GM19395 (cell line): ENCODE results near the gene DHRS2.

Experiments used
- ATAC-seq: cut with Tn5 transposase; IDR thresholded peaks from one replicate; pipeline ENCODE4 v1.9.1; 2021; ENCODE audit warnings: mild to moderate bottlenecking, moderate library complexity; ENCODE audit not compliant: unreplicated experiment

Gene DHRS2

DNA sequence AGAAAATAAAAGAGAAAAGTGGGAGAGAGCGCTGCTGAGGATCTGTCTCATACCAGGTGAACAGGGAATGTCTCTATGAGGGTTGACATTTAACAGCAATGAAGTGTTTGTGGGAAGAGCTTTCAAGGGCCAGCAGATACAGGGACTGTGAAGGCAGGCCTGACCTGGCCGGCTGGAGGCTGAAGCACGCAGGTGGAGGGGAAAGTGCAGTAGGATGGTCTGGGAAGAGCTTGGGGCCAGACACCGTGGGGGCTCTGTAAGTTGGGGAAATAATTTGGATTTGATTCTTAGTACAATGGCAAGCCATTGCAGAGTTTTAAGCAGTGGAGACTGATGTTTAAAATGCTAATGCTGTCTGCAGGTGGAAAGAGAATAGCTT lies 23.8 kb upstream of the DHRS2 start:
- no peak for ATAC-seq

DNA sequence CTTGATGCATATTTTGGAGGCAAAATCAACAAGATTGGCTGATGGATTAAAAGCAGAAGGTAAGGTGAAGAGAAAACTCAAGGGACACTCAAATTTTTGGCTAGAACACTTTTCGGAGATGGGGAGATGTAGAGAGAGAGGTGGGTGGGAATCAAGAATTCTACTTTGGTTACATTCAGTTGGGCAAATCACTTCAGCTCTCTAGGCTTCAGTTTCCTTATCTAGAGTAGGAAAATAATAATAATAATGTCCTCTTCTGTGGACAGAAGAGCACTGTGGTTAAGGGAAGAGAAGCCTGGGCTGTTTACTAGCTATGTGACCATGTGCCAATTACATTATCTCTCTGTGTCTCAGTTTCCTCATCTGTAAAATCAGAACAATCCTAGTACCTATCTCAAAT lies 23.4 kb upstream of the DHRS2 start:
- no peak for ATAC-seq

DNA sequence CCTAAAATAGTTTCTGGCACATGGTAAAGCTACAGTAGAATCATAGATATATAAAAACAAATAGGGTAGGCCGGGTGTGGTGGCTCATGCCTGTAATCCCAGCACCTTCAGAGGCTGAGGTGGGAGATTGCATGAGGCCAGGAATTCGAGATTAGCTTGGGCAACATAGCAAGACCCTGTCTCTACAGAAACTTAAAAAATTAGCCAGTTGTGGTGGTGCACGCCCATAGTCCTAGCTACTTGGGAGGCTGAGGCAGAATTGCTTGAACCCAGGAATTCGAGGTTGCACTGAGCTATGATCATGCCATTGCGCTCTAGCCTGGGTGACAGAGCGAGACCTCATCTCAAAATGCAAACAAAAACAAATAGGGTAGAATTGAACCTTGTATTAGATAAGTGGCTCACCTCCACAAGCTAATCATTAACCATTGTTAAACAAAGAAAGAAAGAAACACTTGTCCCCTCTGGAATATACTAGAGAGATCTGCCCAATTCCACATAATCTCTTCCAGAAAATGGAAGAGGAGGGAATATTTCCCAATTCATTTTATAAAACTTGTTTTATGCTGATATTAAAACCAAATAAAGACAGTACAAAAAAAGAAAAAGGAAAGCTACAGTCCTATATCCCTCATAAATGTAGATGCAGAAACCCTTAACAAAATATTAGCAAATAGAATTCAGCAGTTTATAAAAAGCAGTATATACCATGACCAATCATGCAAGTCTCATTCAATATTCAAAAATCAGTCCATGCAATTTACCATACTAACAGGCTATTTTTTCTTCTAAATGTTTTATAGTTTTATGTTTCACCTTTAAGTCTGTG lies 22.7 kb upstream of the DHRS2 start:
- ATAC-seq, result no peak

DNA sequence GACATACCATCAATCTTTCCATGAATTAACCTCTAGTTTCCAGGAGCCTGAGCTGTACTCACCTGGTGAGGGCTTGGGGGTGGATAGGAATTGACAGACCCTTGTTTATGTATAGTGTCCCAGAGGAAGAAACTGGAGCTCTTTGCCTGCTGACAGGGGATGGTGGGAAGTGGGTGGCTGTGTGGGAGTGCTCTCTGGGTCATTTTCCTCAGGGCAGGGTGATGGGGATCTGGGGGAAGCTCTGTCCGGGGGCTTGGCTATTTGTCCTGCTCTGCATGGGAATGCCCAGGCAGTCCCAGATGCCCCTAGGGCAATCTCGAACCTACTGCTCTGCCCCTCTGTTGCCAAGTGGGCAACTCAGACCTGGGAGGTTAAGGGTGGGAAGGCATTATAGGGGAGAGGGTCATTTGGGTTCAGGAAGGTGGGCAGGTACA lies 21.8 kb upstream of the DHRS2 start:
- ATAC-seq, result no peak

DNA sequence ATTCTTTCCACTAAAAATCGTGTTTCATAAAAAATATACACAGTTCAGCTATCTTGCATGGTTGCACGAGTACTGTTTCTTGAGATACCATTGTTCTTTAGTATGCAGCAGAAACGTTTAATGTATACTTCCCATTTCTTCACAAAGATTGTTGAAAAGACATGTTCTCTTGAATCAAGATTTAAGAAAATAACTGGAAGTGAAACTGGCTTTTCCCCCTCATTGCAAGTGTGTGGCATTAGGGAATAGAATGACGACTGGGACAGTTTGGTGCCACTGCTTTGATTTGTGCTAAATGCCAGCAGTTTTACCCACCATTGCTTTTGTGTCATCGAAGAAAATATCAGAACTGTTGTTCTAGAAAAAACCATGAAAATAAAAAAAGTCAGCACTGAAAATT lies 20.3 kb upstream of the DHRS2 start:
- no peak for ATAC-seq

DNA sequence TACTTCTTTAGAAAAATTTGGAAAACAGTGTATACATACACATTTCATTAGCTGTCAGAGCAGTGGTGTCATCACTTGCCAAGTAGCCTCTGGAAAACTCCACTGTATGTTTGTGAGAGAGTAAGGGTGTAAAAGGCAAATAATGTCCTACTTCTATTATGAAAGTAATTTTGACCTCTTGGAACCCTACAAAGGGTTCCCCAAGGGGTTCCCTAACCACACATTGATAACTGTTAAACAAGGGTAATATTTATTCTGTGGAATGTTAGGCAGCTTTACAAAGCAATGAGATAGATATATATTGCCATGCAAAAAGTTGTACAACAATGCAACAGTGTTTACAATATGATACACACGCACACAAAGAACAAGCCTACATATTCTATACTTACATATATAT lies 18.6 kb upstream of the DHRS2 start:
- ATAC-seq, result no peak

DNA sequence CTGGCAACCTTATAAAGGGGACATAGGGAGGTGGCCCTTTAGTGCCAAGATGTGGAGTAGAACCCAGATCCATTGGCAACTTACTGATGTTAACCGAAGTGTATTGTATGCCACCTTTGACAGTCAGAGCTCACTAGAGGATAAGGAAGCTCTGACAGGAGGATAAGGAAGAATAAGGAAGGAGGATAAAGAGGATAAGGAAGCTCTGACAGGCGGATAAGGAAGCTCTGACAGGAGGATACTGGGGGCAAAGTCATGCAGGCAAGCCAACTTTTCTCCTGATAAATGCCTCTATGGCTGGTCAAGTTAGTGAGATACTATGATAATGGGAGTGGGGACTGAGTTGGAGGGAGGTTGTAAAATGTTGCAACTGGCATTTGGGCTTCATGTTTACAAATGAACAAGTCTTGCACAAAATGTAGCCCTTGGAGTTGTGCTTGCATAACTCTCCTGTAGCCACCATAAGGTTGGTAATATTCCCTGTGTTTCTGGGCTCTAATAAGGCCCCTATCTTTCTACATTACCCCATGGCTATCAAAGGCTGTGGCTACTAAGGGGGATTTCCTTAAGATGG lies 17.7 kb upstream of the DHRS2 start:
- ATAC-seq, result no peak

DNA sequence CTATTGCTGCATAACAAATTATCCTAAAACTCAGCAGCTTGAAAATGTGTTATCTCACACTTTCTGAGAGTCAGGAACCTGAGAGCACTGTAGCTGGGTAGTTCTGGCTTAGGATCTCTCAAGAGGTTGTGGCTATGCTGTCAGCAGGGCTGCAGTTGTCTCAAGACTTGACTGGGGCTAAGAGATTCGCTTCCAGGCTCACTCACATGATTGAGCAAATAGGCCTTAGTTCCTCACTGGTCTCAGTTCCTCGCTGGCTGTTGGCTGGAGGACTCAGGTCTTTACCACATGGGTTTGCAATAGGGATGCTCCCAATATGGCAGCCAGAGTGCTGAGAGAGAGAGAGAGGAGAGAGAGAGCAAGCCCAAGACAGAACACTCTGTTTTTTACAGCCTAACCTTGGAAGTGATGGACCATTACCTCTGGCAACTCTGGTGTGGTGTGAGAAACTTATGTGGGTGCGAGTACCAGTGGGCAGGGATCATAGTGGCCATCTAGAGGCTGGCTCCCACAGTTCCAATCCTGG lies 15.9 kb upstream of the DHRS2 start:
- no peak for ATAC-seq

DNA sequence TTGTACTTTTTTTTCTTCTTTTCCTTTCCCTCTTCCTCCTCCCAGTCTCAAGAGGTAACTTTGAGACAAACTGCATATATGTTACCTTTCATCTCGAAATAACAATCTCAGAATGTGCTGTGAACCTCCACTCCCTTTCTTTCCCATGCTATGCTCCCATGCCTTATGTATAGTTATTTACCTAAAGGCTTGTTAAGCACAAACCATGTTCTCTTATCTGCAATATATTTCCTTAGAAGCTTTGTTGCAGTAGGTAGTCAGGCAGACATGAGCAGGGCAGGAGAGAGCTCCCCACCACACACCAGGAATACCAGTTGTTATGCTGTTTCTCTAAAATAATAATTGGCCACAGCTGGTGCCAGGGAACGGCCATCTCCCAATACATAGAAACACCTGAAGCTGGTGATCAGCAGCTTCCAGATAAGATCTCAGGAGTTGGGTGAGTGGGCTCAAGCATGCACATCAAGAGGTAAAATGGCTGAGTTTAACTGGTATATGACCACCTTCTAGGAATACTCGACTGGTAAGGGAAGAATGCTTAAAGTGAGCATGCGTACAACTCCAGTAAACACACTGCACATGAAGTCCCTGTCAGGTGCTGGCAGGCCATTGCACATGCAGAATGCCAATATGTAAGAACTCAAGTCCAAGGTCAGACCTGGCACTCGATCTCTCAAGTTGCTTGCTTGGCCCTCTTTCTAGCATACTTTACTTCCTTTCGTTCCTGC lies 14.8 kb upstream of the DHRS2 start:
- ATAC-seq, result no peak

DNA sequence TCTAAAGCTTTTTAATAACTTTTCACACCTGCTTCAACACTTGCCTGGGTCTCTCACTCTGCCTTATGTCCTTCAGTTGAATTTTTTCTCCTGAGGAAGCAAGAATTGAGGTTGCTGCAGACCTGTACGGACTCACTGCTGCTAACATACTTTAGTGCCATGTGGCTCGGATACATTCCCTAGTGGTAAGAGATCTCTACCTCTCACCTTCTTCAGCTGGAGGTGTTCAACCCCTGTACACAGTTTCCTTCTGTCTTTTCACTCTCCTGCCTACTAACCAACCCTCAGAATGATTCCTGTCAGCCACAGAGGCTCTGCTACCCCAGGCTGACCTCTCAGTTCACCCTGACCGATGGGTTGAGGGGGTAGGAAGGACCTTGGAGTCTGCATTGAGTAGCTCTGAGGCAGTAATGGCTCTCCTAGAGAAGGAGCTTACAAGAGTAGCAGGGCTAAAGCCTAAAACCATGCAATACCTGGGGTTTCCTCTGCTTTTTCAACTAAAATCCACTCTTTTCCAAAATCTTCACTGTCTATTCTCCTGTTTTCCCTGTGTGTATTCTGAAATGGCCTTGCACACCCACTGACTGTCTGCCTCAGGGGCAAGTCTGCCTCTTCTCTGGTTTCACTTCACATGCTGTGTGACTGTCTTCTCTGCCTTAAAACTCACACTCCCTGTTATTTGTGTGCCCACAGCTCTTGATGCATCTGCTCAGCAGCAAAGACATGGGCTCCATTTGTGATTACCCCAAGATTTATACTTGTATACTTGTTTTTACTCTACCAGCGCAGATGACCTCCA lies 14.0 kb upstream of the DHRS2 start:
- ATAC-seq, result no peak

DNA sequence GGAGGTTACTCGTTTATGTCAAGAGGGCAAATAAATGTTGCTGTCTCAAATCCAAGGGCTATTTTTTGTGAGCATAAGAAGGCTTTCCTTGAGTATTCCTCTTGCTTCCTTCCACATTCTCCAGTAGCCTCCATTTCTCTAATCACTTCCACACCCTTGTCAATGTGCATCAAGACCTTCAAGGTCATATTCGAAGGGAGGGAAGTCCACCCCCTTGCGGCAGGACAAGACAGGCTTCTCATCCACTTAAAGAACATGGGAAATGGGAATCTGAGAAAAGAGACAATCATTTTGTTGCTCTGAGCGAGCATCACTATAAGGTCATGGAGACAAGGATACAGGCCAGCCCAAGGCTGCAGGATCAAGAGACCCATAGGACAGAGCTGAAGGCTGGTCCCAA lies 13.2 kb upstream of the DHRS2 start:
- no peak for ATAC-seq

DNA sequence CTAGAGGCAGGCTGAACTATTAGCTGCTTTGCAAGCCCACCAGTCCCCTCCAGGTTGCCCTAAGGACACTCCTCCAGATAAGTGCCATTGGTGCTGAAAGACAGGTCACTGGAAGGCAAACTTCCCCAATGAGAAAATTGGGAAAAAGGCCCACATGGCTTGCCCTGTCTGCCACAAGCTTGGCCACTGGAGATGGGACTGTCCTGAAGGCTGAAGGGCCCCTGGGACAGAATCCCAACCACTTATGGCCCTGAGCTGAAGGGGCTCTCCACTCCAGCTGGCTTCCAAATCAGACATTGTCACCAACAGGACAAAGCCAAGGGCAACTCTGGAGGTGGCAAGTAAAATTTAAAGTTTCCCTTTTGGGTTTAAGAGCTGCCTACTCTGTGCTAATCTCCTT lies 12.2 kb upstream of the DHRS2 start:
- ATAC-seq, result no peak

DNA sequence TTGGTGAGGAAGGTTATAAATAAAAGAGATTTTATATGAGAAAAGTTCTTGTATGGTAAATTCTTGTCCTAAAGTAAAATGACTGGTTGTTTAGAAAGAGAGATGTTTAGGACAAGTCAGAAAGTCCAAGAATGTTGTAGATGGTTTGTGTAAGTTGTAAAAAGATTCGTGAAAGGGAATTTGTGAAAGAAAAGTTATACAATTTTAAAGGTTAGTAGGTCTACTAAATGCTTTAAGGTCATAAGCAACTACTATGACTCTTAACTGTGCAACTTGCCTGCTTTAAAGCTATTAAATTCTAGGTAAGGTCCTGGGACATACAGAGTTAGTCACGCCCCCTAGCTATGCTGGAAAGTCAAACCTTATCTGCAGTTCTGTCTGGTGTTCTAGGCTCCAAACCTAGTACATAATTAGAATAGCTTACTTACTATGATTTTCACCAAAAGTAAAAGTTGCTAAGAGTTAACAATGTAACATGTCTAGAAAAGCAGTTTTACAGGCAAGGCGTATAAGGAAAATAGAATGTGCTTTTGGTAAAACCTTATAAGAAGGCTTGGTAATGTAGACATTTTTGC lies 11.2 kb upstream of the DHRS2 start:
- no peak for ATAC-seq

DNA sequence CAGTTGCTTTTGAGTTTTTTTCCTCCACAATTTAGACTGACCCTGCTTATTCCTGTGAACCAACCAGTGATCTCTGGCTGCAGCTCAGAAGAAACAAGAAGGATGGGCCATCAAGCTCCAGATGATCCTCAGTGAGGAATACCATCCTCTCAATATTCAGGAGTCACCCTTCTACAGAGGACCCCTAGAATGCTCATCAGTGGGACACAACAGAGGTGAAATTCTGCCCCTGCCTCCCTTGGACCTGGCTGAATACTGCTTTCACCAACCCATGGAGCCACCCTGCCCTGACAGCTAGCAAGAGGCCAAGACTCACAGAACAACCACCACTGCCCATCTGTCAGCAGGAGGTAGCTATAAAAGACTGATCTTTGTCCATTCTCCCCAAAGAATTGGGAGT lies 9.2 kb upstream of the DHRS2 start:
- no peak for ATAC-seq

DNA sequence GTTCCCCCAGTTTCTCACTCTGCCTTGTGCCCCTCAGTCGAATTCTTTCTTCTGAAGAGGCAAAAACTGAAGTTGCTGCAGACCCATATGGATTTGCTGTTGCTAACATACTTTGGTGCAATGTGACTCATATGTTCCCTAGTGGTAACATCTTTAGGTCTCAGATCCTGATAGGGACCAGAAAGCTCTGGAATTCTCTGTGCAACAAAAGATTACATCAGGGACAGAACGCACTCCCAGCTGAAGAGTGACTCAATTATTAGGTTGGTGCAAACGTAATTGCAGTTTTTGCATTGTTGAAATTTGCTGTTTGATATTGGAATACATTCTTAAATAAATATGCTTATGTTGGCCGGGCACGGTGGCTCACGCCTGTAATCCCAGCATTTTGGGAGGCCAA lies 8.2 kb upstream of the DHRS2 start:
- ATAC-seq, result no peak

DNA sequence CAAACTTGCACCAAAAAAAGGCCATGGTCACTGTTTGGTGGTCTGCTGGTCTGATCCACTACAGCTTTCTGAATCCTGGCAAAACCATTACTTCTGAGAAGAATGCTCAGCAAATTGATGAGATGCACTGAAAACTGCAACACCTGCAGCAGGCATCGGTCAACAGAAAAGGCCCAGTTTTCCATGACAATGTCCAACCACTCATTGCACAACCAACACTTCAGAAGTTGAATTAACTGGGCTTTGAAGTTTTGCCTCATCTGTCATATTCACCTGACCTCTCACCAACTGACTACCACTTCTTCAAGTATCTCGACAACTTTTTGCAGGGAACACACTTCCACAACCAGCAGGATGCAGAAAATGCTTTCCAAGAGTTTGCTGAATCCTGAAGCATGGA lies 7.0 kb upstream of the DHRS2 start:
- no peak for ATAC-seq

DNA sequence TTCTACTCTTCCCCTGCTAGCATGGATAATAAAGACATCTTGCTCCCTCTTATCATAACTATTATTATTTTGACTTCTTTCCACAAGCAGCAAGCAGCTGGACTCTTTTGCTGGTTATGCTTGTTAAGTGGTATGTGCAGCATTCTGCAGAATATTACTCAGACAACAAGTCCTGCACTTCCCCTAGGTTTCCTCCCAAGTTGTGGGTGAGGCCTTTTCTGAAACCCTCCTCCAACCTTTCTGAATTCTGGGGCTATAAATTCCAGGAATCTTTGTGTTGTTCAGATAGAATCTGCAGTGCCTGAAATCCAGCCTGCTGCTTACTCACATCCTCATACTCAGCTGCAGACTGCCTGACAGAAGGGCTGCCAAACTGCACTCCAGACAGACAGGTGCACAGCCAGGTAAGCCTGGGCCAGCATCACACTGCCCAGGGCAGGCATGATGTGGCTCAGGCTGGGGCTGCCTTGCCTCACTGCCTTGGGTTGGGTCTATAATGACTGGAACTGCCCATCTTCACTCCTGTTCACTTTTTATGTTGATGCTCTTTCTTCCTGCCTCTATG lies 6.2 kb upstream of the DHRS2 start:
- ATAC-seq, result no peak

DNA sequence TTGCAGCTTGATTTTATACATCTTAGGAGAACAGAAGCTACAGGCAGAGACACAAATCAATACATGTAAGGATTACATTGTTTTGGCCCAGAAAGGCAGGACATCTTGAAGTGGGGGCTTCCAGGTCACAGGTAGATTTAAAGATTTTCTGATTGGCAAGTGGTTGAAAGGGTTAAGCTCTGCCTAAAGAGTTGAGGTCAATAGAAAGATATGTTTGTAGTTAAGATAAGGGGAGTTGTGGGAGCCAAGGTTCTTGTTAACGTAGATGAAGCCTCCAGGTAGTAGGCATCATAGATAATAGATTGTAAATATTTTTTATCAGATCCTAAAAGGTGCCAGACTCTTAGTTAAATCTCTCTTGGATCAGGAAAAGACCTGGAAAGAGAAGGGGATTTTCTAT lies 5.5 kb upstream of the DHRS2 start:
- ATAC-seq, result no peak

DNA sequence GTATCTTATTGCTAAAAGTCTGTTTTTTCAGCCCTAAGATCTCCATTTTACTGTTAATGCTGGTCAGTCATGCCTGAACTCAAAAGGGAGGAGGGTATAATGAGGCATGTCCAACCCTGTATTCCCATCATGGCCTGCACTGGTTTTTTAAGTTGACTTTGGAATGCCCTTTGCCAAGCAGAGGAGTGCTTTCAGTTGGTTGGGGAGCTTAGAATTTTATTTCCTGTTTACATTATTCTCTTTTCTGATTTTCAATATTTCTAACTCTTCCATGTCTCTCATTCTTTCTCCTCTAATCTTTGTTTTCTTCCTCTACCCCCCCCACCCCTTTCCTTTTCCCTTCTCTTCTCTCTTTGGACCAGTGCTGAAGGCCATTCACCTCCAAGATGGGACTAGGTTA lies 4.9 kb upstream of the DHRS2 start:
- ATAC-seq, result no peak

DNA sequence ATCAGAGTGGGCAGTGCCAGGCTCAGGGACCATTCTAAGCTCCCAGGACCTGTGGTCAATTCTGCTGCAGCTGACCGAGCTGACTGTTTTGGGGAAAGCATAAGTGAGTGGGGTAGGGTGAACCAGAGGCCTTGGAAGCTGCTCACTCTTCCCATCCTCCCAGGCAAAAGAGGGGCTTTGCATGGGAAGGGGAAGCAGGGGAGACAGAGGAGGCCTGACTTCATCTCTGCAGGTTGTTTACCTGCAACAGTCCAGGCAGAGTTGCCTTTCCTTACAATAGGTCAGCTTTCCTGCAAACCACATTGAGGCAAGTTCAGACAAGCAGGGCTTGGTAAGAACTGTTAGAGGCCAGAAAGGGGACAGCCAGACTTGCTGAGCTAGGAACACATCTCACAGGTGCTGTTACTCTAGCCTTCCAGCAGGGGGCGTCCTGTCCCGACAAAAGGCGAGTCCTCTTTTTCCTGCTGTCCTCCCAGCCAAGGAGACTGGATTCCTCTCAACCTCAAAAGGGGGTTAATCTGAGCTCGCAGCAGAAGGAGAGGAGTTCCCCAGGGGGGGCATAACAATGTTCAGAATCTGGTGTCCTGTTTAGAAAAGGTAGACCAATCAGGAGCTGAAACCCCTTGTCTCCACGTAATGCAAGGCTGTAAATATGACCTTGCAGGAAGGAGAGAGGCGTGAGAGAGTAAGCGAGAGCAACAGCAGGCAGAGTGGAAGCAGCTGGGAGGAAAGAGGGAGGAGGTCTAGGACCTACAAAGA lies 4.3 kb upstream of the DHRS2 start:
- ATAC-seq, result peak; percentile 79
